NB4 (cell line): ENCODE data around the gene NLRP7.

Experiments used
- CTCF ChIP-seq: IDR thresholded peaks from one replicate; pipeline ENCODE4 v1.5.1; 2012; ENCODE audit warnings: low read depth, low read length
- MAX ChIP-seq: IDR thresholded peaks from 2 replicates; pipeline ENCODE4 v1.6.1; 2011; ENCODE audit warnings: low read depth, low read length

- TF ChIP-seq MAX, result no peak
- TF ChIP-seq CTCF, result no peak
Observed at GRCh38 chr19:54923276-54923675, 24.1 kb downstream of the NLRP7 start.
